Measurements from ENCODE around the gene ZNF12.

GRCh38 chr7:6709808-6710207 lies 3.1 kb upstream of the ZNF12 start:
- TF ChIP-seq, protein P1, sequence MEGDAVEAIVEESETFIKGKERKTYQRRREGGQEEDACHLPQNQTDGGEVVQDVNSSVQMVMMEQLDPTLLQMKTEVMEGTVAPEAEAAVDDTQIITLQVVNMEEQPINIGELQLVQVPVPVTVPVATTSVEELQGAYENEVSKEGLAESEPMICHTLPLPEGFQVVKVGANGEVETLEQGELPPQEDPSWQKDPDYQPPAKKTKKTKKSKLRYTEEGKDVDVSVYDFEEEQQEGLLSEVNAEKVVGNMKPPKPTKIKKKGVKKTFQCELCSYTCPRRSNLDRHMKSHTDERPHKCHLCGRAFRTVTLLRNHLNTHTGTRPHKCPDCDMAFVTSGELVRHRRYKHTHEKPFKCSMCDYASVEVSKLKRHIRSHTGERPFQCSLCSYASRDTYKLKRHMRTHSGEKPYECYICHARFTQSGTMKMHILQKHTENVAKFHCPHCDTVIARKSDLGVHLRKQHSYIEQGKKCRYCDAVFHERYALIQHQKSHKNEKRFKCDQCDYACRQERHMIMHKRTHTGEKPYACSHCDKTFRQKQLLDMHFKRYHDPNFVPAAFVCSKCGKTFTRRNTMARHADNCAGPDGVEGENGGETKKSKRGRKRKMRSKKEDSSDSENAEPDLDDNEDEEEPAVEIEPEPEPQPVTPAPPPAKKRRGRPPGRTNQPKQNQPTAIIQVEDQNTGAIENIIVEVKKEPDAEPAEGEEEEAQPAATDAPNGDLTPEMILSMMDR (conservative IDR thresholded peaks at IDR 0.05 in 1 of 2, IDR thresholded peaks at IDR 0.05 in 1 of 2; ENCODE audit: low read depth in 1 of 2, low read length in 2 of 2), result no peak
- TF ChIP-seq EZH2 (IDR thresholded peaks at IDR 0.05; ENCODE audit: low read length, missing control alignments), result no peak

All from fibroblast of lung (primary cell).